Measurements from ENCODE around the gene NRG2.
A peak's percentile ranks its signal among the peaks of the same experiment; 100 is the strongest.

NRG2 gene

GRCh38 chr5:139871614-139872013, 171.5 kb downstream of the NRG2 start:
- no peak overlapping the region for H3K4me3 ChIP-seq (ENCODE audit: low read length in 2 of 2)
- no peak overlapping the region for H3K9ac ChIP-seq (ENCODE audit: low read length in 2 of 2)
- peaks cover 4% of the 10 kb centered on the region for H3K4me1 ChIP-seq (ENCODE audit: control insufficient read depth, insufficient read depth, low read length)
- H3K9me3 ChIP-seq (ENCODE audit: control insufficient read depth in 2 of 2, low read length in 2 of 2): no peaks in the 10 kb centered on the region
- H3K27me3 ChIP-seq (ENCODE audit: control insufficient read depth in 1 of 2, insufficient read depth in 2 of 2, low read length in 2 of 2): no peaks in the 10 kb centered on the region
- H3K27ac ChIP-seq (ENCODE audit: low read length): no peak overlapping the region
- no peaks in the 10 kb centered on the region for H3K36me3 ChIP-seq (ENCODE audit: control insufficient read depth in 2 of 2, insufficient read depth in 2 of 2, low read length in 2 of 2)

- H3K36me3 ChIP-seq (ENCODE audit: control insufficient read depth in 2 of 2, insufficient read depth in 2 of 2, low read length in 2 of 2): no peaks in the 10 kb centered on the region
- H3K4me3 ChIP-seq (ENCODE audit: low read length in 2 of 2): no peak overlapping the region
- no peaks in the 10 kb centered on the region for H3K9me3 ChIP-seq (ENCODE audit: control insufficient read depth in 2 of 2, low read length in 2 of 2)
- H3K4me1 ChIP-seq (ENCODE audit: control insufficient read depth, insufficient read depth, low read length): peaks cover 4% of the 10 kb centered on the region
- H3K9ac ChIP-seq (ENCODE audit: low read length in 2 of 2): no peak overlapping the region
- no peaks in the 10 kb centered on the region for H3K27me3 ChIP-seq (ENCODE audit: control insufficient read depth in 1 of 2, insufficient read depth in 2 of 2, low read length in 2 of 2)
- no peak overlapping the region for H3K27ac ChIP-seq (ENCODE audit: low read length)
Measured at GRCh38 chr5:139870677-139871076, 172.4 kb downstream of the NRG2 start.

DNA sequence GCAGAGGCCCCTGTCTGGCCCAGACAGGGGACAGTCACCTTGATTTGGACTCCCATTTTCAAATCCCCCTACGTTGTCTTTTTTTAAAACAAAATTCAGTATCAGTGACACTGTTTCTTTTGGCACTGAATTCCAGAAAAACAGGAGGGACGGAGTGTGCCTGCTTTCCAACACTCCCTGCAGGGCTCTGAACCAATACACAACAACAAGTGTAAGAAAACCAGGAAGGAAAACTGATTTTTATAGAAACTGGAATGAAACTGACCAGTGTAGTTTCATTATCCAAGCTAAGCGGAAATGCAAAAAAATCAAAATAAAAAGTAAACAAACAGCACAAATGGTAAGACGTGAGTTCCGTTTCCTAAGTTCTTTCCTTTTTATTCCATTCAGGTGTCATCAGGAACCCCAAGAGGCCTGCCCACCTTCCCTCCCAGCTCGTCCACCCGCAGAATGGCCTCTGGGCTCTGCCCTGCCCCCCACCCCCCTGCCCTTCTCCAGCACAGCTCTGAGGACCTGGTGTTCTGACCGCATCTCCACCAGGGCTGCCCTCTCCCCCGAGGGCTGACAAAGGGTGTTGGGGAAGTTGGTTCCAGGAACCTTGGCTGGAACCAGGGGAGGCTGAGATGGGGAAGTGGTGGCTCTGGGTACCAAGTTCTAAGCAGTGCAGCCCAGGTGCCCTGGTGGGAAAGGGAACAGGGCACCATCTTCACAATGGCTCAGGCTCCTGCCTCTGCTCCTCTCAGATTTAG, 173.9 kb downstream of the NRG2 start:
- Histone ChIP-seq H3K9ac (ENCODE audit: low read length in 2 of 2) (no peak overlapping the region), H3K36me3 (ENCODE audit: control insufficient read depth in 2 of 2, insufficient read depth in 2 of 2, low read length in 2 of 2) (no peaks in the 10 kb centered on the region), H3K27ac (ENCODE audit: low read length) (no peak overlapping the region), H3K4me1 (ENCODE audit: control insufficient read depth, insufficient read depth, low read length) (peaks cover 4% of the 10 kb centered on the region), H3K4me3 (ENCODE audit: low read length in 2 of 2) (no peak overlapping the region), H3K9me3 (ENCODE audit: control insufficient read depth in 2 of 2, low read length in 2 of 2) (no peaks in the 10 kb centered on the region), H3K27me3 (ENCODE audit: control insufficient read depth in 1 of 2, insufficient read depth in 2 of 2, low read length in 2 of 2) (no peaks in the 10 kb centered on the region)

- Histone ChIP-seq H3K9ac (ENCODE audit: low read length in 2 of 2) (no peak overlapping the region), H3K27ac (ENCODE audit: low read length) (no peak overlapping the region), H3K27me3 (ENCODE audit: control insufficient read depth in 1 of 2, insufficient read depth in 2 of 2, low read length in 2 of 2) (no peaks in the 10 kb centered on the region), H3K4me1 (ENCODE audit: control insufficient read depth, insufficient read depth, low read length) (peaks cover 12% of the 10 kb centered on the region), H3K4me3 (ENCODE audit: low read length in 2 of 2) (no peak overlapping the region), H3K9me3 (ENCODE audit: control insufficient read depth in 2 of 2, low read length in 2 of 2) (no peaks in the 10 kb centered on the region), H3K36me3 (ENCODE audit: control insufficient read depth in 2 of 2, insufficient read depth in 2 of 2, low read length in 2 of 2) (no peaks in the 10 kb centered on the region)
Measured at GRCh38 chr5:139867581-139867980, 175.5 kb downstream of the NRG2 start.

DNA sequence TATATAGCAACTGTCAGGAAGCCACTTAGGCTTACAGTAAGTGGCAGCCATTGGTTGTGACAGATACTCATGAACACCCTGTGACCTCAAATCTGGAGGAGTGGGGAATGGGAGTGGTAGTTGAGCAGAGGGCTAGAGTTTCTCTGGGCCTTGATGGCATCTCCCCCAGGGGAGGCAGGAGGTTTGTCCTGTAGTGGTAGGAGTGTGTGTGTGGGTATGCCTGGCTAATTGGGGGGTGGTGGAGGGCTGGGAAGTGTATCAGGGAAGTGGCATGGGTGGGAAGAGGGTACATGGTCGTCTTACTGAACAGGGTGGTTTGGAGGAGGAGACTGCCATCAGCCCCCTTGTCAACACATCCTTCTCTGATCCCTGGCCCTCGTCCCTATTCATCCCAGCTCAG, 176.0 kb downstream of the NRG2 start:
- H3K27me3 ChIP-seq (ENCODE audit: control insufficient read depth in 1 of 2, insufficient read depth in 2 of 2, low read length in 2 of 2): no peaks in the 10 kb centered on the region
- H3K27ac ChIP-seq (ENCODE audit: low read length): no peak overlapping the region

DNA sequence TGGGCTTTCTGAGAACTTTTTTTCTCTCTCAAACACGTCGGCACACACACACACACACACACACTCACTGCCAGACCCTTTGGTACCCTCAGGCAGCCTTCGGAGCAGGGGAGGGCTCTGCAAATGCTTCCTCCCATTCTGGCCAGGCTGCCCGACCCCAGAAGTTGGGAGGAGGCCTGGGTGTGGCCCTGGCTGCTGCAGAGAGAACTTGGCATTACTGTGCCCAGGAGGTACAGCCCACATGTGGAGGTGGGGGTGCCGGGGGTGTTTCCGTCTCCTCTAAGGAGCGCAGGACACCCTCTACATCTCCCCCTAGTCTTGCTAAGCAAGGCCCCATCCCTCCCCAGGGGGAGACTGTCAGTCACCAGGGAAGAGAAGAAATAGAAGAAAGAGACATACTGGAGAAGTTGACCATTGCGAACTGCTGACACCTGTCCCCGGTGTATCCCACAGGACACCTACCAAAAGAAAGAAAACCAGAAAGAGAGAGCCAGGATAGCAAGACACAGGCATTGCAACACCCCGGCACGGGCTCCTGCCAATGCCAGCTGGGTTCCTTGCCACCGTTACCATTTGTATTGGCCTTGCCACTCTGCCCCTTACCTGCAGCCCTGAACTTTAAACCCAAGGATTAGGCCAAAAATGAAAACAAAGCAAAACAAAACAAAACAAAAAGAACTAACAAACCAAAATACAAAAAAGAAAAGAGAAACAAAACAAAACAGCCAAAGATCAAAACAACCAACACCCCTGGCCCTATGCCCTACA, 178.2 kb downstream of the NRG2 start:
- Histone ChIP-seq H3K27ac (ENCODE audit: low read length) (no peak overlapping the region), H3K4me1 (ENCODE audit: control insufficient read depth, insufficient read depth, low read length) (peaks cover 12% of the 10 kb centered on the region), H3K27me3 (ENCODE audit: control insufficient read depth in 1 of 2, insufficient read depth in 2 of 2, low read length in 2 of 2) (no peaks in the 10 kb centered on the region), H3K9me3 (ENCODE audit: control insufficient read depth in 2 of 2, low read length in 2 of 2) (no peaks in the 10 kb centered on the region), H3K9ac (ENCODE audit: low read length in 2 of 2) (no peak overlapping the region), H3K36me3 (ENCODE audit: control insufficient read depth in 2 of 2, insufficient read depth in 2 of 2, low read length in 2 of 2) (no peaks in the 10 kb centered on the region), H3K4me3 (ENCODE audit: low read length in 2 of 2) (no peak overlapping the region)

More for the DNA sequence above, 176.0 kb downstream of the NRG2 start:
- Histone ChIP-seq H3K4me3 (ENCODE audit: low read length in 2 of 2) (no peak overlapping the region), H3K36me3 (ENCODE audit: control insufficient read depth in 2 of 2, insufficient read depth in 2 of 2, low read length in 2 of 2) (no peaks in the 10 kb centered on the region), H3K4me1 (ENCODE audit: control insufficient read depth, insufficient read depth, low read length) (peaks cover 12% of the 10 kb centered on the region), H3K9ac (ENCODE audit: low read length in 2 of 2) (no peak overlapping the region), H3K9me3 (ENCODE audit: control insufficient read depth in 2 of 2, low read length in 2 of 2) (no peaks in the 10 kb centered on the region)

GRCh38 chr5:139863855-139864558, 179.1 kb downstream of the NRG2 start:
- peak overlapping the region; percentile 58 for H3K27ac ChIP-seq (ENCODE audit: low read length)
- no peaks in the 10 kb centered on the region for H3K9me3 ChIP-seq (ENCODE audit: control insufficient read depth in 2 of 2, low read length in 2 of 2)
- peaks cover 12% of the 10 kb centered on the region for H3K4me1 ChIP-seq (ENCODE audit: control insufficient read depth, insufficient read depth, low read length)
- H3K27me3 ChIP-seq (ENCODE audit: control insufficient read depth in 1 of 2, insufficient read depth in 2 of 2, low read length in 2 of 2): no peaks in the 10 kb centered on the region
- no peaks in the 10 kb centered on the region for H3K36me3 ChIP-seq (ENCODE audit: control insufficient read depth in 2 of 2, insufficient read depth in 2 of 2, low read length in 2 of 2)
- no peak overlapping the region for H3K4me3 ChIP-seq (ENCODE audit: low read length in 2 of 2)
- peak overlapping the region in 1 of 2 donors; percentile 6 for H3K9ac ChIP-seq (ENCODE audit: low read length in 2 of 2)

DNA sequence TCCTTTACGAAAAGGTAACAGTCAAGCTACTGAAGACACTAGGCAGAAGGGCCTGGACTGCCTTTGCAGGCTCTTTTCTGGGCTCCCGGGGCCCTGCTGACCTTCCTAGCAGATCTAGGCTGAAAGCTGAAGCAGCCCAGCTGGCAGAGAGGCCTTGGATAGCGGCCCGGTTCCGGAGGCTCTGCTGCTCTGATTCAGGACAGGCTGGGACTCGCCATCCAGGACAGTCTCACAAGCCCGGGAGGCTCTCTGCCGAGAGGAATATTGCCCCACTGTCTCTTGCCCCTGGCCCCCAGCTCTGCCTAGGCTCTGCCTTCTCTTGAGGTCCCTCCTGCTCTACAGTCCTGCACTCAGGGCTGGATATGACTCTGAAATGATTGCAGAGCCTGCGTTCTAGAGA, 179.7 kb downstream of the NRG2 start:
- Histone ChIP-seq H3K36me3 (ENCODE audit: control insufficient read depth in 2 of 2, insufficient read depth in 2 of 2, low read length in 2 of 2) (no peaks in the 10 kb centered on the region), H3K4me3 (ENCODE audit: low read length in 2 of 2) (peak overlapping the region in 1 of 2 donors; percentile 35), H3K27me3 (ENCODE audit: control insufficient read depth in 1 of 2, insufficient read depth in 2 of 2, low read length in 2 of 2) (no peaks in the 10 kb centered on the region), H3K27ac (ENCODE audit: low read length) (peak overlapping the region; percentile 58), H3K9me3 (ENCODE audit: control insufficient read depth in 2 of 2, low read length in 2 of 2) (no peaks in the 10 kb centered on the region), H3K4me1 (ENCODE audit: control insufficient read depth, insufficient read depth, low read length) (peaks cover 12% of the 10 kb centered on the region), H3K9ac (ENCODE audit: low read length in 2 of 2) (peak overlapping the region in 1 of 2 donors; percentile 6)

DNA sequence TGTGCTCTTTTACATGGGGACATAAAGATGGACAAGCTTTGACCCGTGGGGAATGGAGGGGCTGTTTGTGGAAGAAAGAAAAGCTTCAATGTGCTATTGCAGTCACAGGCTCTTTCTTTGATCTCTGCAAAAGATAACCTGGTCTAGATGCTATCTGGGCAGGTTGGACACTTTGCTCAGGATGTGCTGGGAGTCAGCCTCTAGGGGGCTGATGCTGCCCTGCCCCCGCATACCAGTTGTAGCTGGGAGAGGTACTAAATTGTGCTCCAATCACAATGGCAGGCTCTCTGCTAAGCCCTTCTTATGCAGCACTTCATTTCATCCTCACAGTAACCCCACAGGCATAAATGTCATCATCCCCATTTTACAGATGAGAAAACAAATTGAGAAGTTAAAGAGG, 180.3 kb downstream of the NRG2 start:
- H3K4me1 ChIP-seq (ENCODE audit: control insufficient read depth, insufficient read depth, low read length): peaks cover 12% of the 10 kb centered on the region
- no peaks in the 10 kb centered on the region for H3K9me3 ChIP-seq (ENCODE audit: control insufficient read depth in 2 of 2, low read length in 2 of 2)
- H3K27me3 ChIP-seq (ENCODE audit: control insufficient read depth in 1 of 2, insufficient read depth in 2 of 2, low read length in 2 of 2): no peaks in the 10 kb centered on the region
- peak overlapping the region; percentile 58 for H3K27ac ChIP-seq (ENCODE audit: low read length)
- H3K4me3 ChIP-seq (ENCODE audit: low read length in 2 of 2): no peak overlapping the region
- peaks cover 0 to 2% of the 10 kb centered on the region in 2 donors for H3K36me3 ChIP-seq (ENCODE audit: control insufficient read depth in 2 of 2, insufficient read depth in 2 of 2, low read length in 2 of 2)
- H3K9ac ChIP-seq (ENCODE audit: low read length in 2 of 2): no peak overlapping the region

DNA sequence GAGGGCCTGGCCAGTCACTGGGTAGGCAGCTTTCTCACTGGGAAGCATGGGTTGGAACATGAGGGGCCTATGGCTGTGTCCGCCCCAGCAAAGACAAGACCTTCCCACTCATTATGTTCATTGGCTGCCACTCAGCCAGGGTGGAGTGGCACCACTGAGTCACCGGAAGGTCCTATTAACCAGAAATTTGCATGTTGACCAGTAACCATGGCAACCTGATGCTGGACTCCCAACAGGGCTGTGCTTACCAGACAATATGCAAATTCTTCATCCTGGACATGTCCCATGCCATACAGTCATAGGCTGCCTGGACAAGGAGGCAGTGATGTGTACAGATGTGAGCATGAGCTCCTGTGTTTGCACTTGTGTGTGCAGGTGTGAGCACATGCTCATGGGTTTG, 180.8 kb downstream of the NRG2 start:
- no peak overlapping the region for H3K9ac ChIP-seq (ENCODE audit: low read length in 2 of 2)
- no peak overlapping the region for H3K4me3 ChIP-seq (ENCODE audit: low read length in 2 of 2)
- peaks cover 12% of the 10 kb centered on the region for H3K4me1 ChIP-seq (ENCODE audit: control insufficient read depth, insufficient read depth, low read length)
- no peaks in the 10 kb centered on the region for H3K9me3 ChIP-seq (ENCODE audit: control insufficient read depth in 2 of 2, low read length in 2 of 2)
- H3K27me3 ChIP-seq (ENCODE audit: control insufficient read depth in 1 of 2, insufficient read depth in 2 of 2, low read length in 2 of 2): no peaks in the 10 kb centered on the region
- peaks cover 0 to 2% of the 10 kb centered on the region in 2 donors for H3K36me3 ChIP-seq (ENCODE audit: control insufficient read depth in 2 of 2, insufficient read depth in 2 of 2, low read length in 2 of 2)
- H3K27ac ChIP-seq (ENCODE audit: low read length): no peak overlapping the region
